T-helper 1 cell treated with Interleukin-12 subunit alpha and Interleukin-12 subunit beta and Interleukin-4 antibody, amounts not matched to agents 30 μg/mL and 1 μg/mL, for 36 hours (primary cell): ENCODE data around the gene NOA1.
A peak's percentile ranks its signal among the peaks of the same experiment; 100 is the strongest.
"Not testable (repeated sequence)": the region's sequence is repeated elsewhere in the genome, so short reads cannot be mapped to it uniquely, and the experiment has no call there.

Source experiments
- H3K27ac Mint-ChIP-seq: one replicate; pipeline ENCODE4 v1.8.0; 2021; ENCODE audit warnings: mild to moderate bottlenecking, mixed read lengths
- H3K27me3 Mint-ChIP-seq: one replicate; pipeline ENCODE4 v1.8.0; 2021; ENCODE audit warnings: low read depth, mixed read lengths
- H3K36me3 Mint-ChIP-seq: one replicate; pipeline ENCODE4 v1.8.0; 2021; ENCODE audit warnings: low read depth, mixed read lengths
- H3K4me1 Mint-ChIP-seq: one replicate; pipeline ENCODE4 v1.8.0; 2021; ENCODE audit warnings: low read depth, mixed read lengths
- H3K4me3 Mint-ChIP-seq: one replicate; pipeline ENCODE4 v1.8.0; 2021; ENCODE audit warnings: mild to moderate bottlenecking, moderate library complexity, mixed read lengths
- H3K9me3 Mint-ChIP-seq: one replicate; pipeline ENCODE4 v1.8.0; 2021; ENCODE audit warnings: mixed read lengths

Gene NOA1

GRCh38 chr4:56930638-56931037 is 46.8 kb downstream of the NOA1 start:
- Mint-ChIP-seq H3K27me3 (no peaks in the 10 kb centered on the region), H3K27ac (no peak overlapping the region), H3K36me3 (peaks cover 37% of the 10 kb centered on the region), H3K9me3 (no peaks in the 10 kb centered on the region), H3K4me1 (peaks cover 18% of the 10 kb centered on the region), H3K4me3 (no peak overlapping the region)

- H3K9me3 Mint-ChIP-seq, result no peaks in the 10 kb centered on the region
- no peak overlapping the region for H3K4me3 Mint-ChIP-seq
- peaks cover 14% of the 10 kb centered on the region for H3K4me1 Mint-ChIP-seq
- H3K27me3 Mint-ChIP-seq, result no peaks in the 10 kb centered on the region
- H3K36me3 Mint-ChIP-seq, result peaks cover 40% of the 10 kb centered on the region
- no peak overlapping the region for H3K27ac Mint-ChIP-seq
These were observed 50.2 kb downstream of the NOA1 start for GRCh38 chr4:56927196-56927595.

GRCh38 chr4:56914977-56915376 is 62.4 kb downstream of the NOA1 start:
- H3K9me3 Mint-ChIP-seq, H3K4me3 Mint-ChIP-seq, H3K27ac Mint-ChIP-seq, H3K27me3 Mint-ChIP-seq: not testable (repeated sequence)
- Mint-ChIP-seq H3K4me1 (peaks cover 26% of the 10 kb centered on the region), H3K36me3 (peaks cover 19% of the 10 kb centered on the region)

GRCh38 chr4:56914336-56914735 is 63.1 kb downstream of the NOA1 start:
- Mint-ChIP-seq H3K9me3 (no peaks in the 10 kb centered on the region), H3K27me3 (no peaks in the 10 kb centered on the region), H3K27ac (no peak overlapping the region), H3K4me3 (peak overlapping the region; percentile 2), H3K36me3 (peaks cover 18% of the 10 kb centered on the region), H3K4me1 (peaks cover 28% of the 10 kb centered on the region)
